Measurements from ENCODE around the gene MALAT1.
A peak's percentile ranks its signal among the peaks of the same experiment; 100 is the strongest.

The MALAT1 gene

GRCh38 chr11:65479184-65480145, 19.4 kb upstream of the MALAT1 start:
- DNase-seq, result no peak

DNA sequence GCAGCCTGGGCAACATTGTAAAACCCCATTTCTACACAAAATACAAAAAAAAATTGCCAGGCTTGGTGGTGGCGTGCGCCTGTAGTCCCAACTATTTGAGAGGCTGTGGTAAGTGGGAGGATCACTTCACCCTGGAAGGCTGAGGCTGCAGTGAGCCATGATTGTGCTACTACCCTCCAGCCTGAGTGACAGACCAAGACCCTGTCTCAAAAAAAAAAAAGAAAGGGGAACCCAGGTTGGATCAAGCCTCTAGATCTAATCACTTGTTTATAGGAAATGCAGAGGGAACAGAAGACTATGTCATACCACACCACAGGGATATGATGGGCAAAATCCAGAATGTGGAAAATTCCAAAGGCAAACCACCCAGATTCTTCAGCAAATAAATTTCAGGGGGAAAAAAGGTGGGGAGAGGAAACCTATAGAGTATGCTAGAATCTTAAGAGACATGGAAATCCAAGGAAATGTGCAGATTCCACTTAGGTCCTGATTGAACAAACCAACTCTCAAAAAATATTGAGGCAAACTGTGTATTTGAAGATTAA, 16.5 kb upstream of the MALAT1 start:
- DNase-seq, result no peak

GRCh38 chr11:65485920-65486219, 13.0 kb upstream of the MALAT1 start:
- no peak for DNase-seq

- DNase-seq, result no peak
Observed at GRCh38 chr11:65486570-65487466, 12.0 kb upstream of the MALAT1 start.

GRCh38 chr11:65487467-65488272, 11.2 kb upstream of the MALAT1 start:
- no peak for DNase-seq

- no peak for DNase-seq
Observed at GRCh38 chr11:65488273-65489034, 10.4 kb upstream of the MALAT1 start.

DNA sequence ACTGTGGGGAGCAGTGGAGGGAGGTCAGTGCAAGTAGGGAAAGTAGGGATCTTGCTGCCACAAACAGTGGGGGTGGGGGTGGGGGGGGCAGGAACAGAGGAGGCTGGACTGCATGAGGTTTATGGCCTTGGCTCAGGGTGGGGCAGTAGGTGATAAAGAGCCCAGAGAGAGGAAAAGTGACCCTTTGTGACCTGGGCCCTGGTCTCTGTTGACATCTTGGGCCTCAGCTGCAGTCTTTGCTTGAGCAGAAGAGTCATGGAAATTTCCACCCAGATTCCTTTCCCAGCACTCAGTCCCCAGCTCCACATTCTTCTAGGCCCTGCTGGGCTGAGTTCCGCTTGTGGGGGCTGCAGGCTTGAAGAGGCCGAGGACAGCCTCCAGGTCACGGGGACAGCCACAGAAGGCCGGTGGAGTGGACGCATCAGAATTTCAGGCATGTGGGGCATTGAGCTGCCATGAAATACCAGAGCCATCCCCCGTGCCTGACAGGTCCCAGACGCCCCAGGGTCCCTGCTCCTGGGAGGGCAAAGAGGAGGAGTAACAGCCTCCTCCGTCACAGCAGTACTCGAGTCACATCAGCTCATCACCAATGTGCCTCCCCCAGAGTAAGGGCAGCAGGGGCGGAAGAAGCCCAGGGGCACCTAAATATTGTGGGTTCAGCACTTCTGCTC, 9.7 kb upstream of the MALAT1 start:
- DNase-seq, result no peak

DNA sequence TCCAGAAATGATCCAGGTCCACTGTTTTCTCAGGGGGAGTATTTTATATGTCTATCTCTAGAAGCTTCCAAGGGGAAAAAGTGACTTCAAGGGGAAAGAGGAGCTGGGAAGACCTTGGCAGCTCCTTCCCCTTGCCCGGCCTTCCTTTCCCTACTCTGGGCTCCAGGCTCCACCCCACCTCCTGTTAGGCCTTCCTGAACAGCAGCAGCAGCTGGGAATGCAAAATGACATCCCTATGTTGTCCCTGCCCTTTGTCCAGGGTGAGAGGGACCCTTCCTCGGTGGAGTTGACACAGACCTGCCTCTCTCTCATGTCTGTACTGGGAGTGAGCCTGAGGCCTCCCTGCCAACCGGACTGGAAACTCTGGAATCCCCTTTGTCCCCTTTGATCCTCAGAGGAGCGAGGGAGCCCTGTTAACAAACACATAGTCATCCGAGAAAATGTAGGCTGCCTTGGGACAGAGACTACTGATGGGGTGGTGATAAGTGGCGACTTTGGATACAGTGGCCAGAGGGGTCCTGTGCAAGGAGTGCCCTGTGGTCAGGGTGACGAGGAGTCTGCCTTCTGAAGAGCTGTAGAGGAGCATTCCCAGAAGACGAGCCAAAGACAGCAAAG, 9.0 kb upstream of the MALAT1 start:
- DNase-seq, result no peak

- no peak for DNase-seq
Observed at GRCh38 chr11:65491163-65491465, 7.7 kb upstream of the MALAT1 start.

GRCh38 chr11:65491614-65492386, 7.0 kb upstream of the MALAT1 start:
- DNase-seq, result no peak

DNA sequence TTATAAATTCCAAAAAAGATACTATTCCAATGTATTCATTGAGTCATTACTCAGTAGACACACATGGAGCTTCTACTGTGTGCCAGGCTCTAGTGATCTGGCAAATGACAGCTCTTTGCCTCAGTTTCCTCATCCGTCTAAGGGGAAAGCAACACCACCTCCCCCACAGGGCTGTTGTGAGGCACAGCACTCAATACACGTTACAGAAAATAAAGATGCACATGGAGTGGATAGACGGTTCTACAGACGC, 6.5 kb upstream of the MALAT1 start:
- DNase-seq, result no peak

- DNase-seq, result no peak
Observed at GRCh38 chr11:65492637-65493366, 6.0 kb upstream of the MALAT1 start.

DNA sequence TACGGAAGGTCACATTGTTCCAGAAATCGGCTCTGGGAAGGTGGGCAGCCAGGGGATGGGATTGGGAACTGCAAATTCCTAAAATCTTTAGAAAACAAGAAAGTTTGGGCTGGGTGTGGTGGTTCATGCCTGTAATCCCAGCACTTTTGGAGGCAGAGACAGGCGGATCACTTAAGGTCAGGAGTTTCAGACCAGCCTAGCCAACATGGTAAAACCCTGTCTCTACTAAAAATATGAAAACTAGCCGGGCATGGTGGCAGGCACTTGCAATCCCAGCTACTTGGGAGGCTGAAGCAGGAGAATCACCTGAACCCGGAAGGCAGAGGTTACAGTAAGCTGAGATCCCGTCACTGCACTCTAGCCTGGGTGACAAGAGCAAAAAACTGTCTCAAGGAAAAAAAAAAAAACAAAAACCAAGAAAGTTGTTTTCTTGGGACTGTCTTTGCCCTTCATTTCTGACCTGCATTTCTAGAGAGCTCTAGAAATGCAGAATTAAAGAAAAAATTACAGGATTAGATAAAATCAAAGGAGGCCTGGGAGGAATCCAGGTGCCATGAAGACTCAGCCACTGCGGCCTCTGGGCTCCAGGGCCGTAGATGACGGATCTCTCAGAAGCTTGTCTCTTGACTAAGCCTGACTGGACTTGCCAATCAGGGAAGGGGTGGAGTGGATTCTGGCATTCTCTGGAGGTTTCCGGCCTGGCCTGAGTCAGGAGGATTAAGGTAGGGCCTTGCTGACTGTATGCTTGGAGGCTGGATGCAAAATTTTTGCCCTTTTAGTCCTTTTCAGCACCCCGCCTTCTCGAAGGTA, 5.3 kb upstream of the MALAT1 start:
- no peak for DNase-seq

GRCh38 chr11:65496304-65497140, 2.3 kb upstream of the MALAT1 start:
- DNase-seq, result no peak

- peak; percentile 95 for DNase-seq
Observed at GRCh38 chr11:65497141-65498041, 1.5 kb upstream of the MALAT1 start.

DNA sequence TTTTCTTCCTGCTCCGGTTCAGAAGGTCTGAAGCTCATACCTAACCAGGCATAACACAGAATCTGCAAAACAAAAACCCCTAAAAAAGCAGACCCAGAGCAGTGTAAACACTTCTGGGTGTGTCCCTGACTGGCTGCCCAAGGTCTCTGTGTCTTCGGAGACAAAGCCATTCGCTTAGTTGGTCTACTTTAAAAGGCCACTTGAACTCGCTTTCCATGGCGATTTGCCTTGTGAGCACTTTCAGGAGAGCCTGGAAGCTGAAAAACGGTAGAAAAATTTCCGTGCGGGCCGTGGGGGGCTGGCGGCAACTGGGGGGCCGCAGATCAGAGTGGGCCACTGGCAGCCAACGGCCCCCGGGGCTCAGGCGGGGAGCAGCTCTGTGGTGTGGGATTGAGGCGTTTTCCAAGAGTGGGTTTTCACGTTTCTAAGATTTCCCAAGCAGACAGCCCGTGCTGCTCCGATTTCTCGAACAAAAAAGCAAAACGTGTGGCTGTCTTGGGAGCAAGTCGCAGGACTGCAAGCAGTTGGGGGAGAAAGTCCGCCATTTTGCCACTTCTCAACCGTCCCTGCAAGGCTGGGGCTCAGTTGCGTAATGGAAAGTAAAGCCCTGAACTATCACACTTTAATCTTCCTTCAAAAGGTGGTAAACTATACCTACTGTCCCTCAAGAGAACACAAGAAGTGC, 661 bp upstream of the MALAT1 start:
- DNase-seq, result peak; percentile 54

DNA sequence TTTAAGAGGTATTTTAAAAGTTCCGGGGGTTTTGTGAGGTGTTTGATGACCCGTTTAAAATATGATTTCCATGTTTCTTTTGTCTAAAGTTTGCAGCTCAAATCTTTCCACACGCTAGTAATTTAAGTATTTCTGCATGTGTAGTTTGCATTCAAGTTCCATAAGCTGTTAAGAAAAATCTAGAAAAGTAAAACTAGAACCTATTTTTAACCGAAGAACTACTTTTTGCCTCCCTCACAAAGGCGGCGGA, 193 bp upstream of the MALAT1 start:
- DNase-seq, result no peak
